Activated naive CD4-positive, alpha-beta T cell treated with anti-CD3 and anti-CD28 coated beads, Interleukin-2, amount 10 ng/mL, durations not matched to agents 7 days and 5 days (primary cell): Measurements from ENCODE around the gene NOTCH2.

Experiments used
- CTCF ChIA-PET: fragments of 350-600 bp; sonication (Branson Sonifier 250); formaldehyde crosslinking; loops from one replicate; lab custom pipeline; 2021; ENCODE audit warnings: antibody characterized with exemption; lab: Charles Lee
- DNase-seq: peaks from one replicate; pipeline ENCODE4 v3.0.0-alpha.2; 2020
- H3K27ac Mint-ChIP-seq: one replicate; pipeline ENCODE4 v1.8.0; 2021; ENCODE audit warnings: mild to moderate bottlenecking, moderate library complexity, mixed read lengths
- H3K27me3 Mint-ChIP-seq: one replicate; pipeline ENCODE4 v1.8.0; 2021; ENCODE audit warnings: mild to moderate bottlenecking, mixed read lengths
- H3K36me3 Mint-ChIP-seq: one replicate; pipeline ENCODE4 v1.8.0; 2021; ENCODE audit warnings: mixed read lengths
- H3K4me1 Mint-ChIP-seq: one replicate; pipeline ENCODE4 v1.8.0; 2021; ENCODE audit warnings: mixed read lengths
- H3K4me3 Mint-ChIP-seq: one replicate; pipeline ENCODE4 v1.8.0; 2021; ENCODE audit warnings: mild to moderate bottlenecking, moderate library complexity, mixed read lengths
- H3K9me3 Mint-ChIP-seq: one replicate; pipeline ENCODE4 v1.8.0; 2021; ENCODE audit warnings: mixed read lengths

NOTCH2 gene

GRCh38 chr1:119974013-119974412 is 95.4 kb downstream of the NOTCH2 start:
- Mint-ChIP-seq H3K9me3 (no peaks in the 10 kb centered on the region), H3K27ac (no peak overlapping the region), H3K27me3 (no peaks in the 10 kb centered on the region), H3K4me3 (no peak overlapping the region), H3K4me1 (peaks cover 9% of the 10 kb centered on the region), H3K36me3 (peaks cover 38% of the 10 kb centered on the region)
- DNase-seq: no peak
- CTCF ChIA-PET: no interaction called here

GRCh38 chr1:119971710-119972570 is 97.5 kb downstream of the NOTCH2 start:
- Mint-ChIP-seq H3K9me3 (no peaks in the 10 kb centered on the region), H3K4me1 (peaks cover 12% of the 10 kb centered on the region), H3K36me3 (peaks cover 39% of the 10 kb centered on the region), H3K27me3 (no peaks in the 10 kb centered on the region), H3K27ac (no peak overlapping the region), H3K4me3 (no peak overlapping the region)
- CTCF ChIA-PET: interaction anchor here (0.6 kb wide), 1 partner anchor 9 kb away, joined by 3 read pairs; no protein-coding TSS in a partner anchor
- DNase-seq: no peak

- Mint-ChIP-seq H3K36me3 (peaks cover 50% of the 10 kb centered on the region), H3K4me3 (no peak overlapping the region), H3K9me3 (no peaks in the 10 kb centered on the region), H3K27ac (peak overlapping the region; percentile 53), H3K27me3 (no peaks in the 10 kb centered on the region), H3K4me1 (peaks cover 14% of the 10 kb centered on the region)
- no peak for DNase-seq
- CTCF ChIA-PET: interaction anchor here (0.6 to 2.5 kb wide), 12 partner anchors 9 to 223 kb away, joined by 3 to 14 read pairs (median 8); no protein-coding TSS in a partner anchor
Measured at GRCh38 chr1:119968601-119969000, 100.9 kb downstream of the NOTCH2 start.

GRCh38 chr1:119968068-119968492 is 101.4 kb downstream of the NOTCH2 start:
- H3K9me3 Mint-ChIP-seq: no peaks in the 10 kb centered on the region
- CTCF ChIA-PET: interaction anchor here (0.6 to 2.5 kb wide), 13 partner anchors 9 to 222 kb away, joined by 3 to 14 read pairs (median 6); no protein-coding TSS in a partner anchor
- peak overlapping the region; percentile 64 for H3K27ac Mint-ChIP-seq
- peaks cover 14% of the 10 kb centered on the region for H3K4me1 Mint-ChIP-seq
- H3K27me3 Mint-ChIP-seq: no peaks in the 10 kb centered on the region
- no peak overlapping the region for H3K4me3 Mint-ChIP-seq
- H3K36me3 Mint-ChIP-seq: peaks cover 48% of the 10 kb centered on the region
- DNase-seq: peak; percentile 88

- CTCF ChIA-PET: interaction anchor here (1.0 to 2.5 kb wide), 6 partner anchors 12 to 221 kb away, joined by 3 to 10 read pairs (median 4); no protein-coding TSS in a partner anchor
- H3K27me3 Mint-ChIP-seq: no peaks in the 10 kb centered on the region
Measured at GRCh38 chr1:119966681-119967080, 102.8 kb downstream of the NOTCH2 start.

GRCh38 chr1:119966020-119966419 is 103.4 kb downstream of the NOTCH2 start:
- peaks cover 18% of the 10 kb centered on the region for H3K4me1 Mint-ChIP-seq
- no peaks in the 10 kb centered on the region for H3K9me3 Mint-ChIP-seq
- H3K27me3 Mint-ChIP-seq: no peaks in the 10 kb centered on the region
- DNase-seq: no peak
- H3K4me3 Mint-ChIP-seq: no peak overlapping the region
- CTCF ChIA-PET: interaction anchor here (1.1 to 1.2 kb wide), 2 partner anchors 19 to 96 kb away, joined by 3 to 5 read pairs; no protein-coding TSS in a partner anchor
- H3K36me3 Mint-ChIP-seq: peaks cover 48% of the 10 kb centered on the region
- H3K27ac Mint-ChIP-seq: no peak overlapping the region

More at GRCh38 chr1:119966681-119967080, 102.8 kb downstream of the NOTCH2 start:
- no peak for DNase-seq
- H3K9me3 Mint-ChIP-seq: no peaks in the 10 kb centered on the region
- H3K27ac Mint-ChIP-seq: no peak overlapping the region
- peaks cover 18% of the 10 kb centered on the region for H3K4me1 Mint-ChIP-seq
- no peak overlapping the region for H3K4me3 Mint-ChIP-seq
- H3K36me3 Mint-ChIP-seq: peaks cover 53% of the 10 kb centered on the region

- H3K36me3 Mint-ChIP-seq: peaks cover 45% of the 10 kb centered on the region
- H3K4me3 Mint-ChIP-seq: no peak overlapping the region
- no peaks in the 10 kb centered on the region for H3K27me3 Mint-ChIP-seq
- H3K4me1 Mint-ChIP-seq: peaks cover 18% of the 10 kb centered on the region
- no peak for DNase-seq
- H3K27ac Mint-ChIP-seq: no peak overlapping the region
- CTCF ChIA-PET: interaction anchor here (1.1 to 1.8 kb wide), 3 partner anchors 16 to 78 kb away, joined by 3 to 5 read pairs (median 4); no protein-coding TSS in a partner anchor
- H3K9me3 Mint-ChIP-seq: no peaks in the 10 kb centered on the region
Measured at GRCh38 chr1:119964673-119965363, 104.6 kb downstream of the NOTCH2 start.

GRCh38 chr1:119962296-119962968 is 107.0 kb downstream of the NOTCH2 start:
- peaks cover 22% of the 10 kb centered on the region for H3K4me1 Mint-ChIP-seq
- H3K4me3 Mint-ChIP-seq: no peak overlapping the region
- CTCF ChIA-PET: interaction anchor here (0.7 to 0.9 kb wide), 2 partner anchors 10 to 93 kb away, joined by 3 to 4 read pairs; no protein-coding TSS in a partner anchor
- no peak for DNase-seq
- H3K9me3 Mint-ChIP-seq: no peaks in the 10 kb centered on the region
- no peaks in the 10 kb centered on the region for H3K27me3 Mint-ChIP-seq
- no peak overlapping the region for H3K27ac Mint-ChIP-seq
- peaks cover 49% of the 10 kb centered on the region for H3K36me3 Mint-ChIP-seq

GRCh38 chr1:119960501-119960900 is 109.0 kb downstream of the NOTCH2 start:
- CTCF ChIA-PET: interaction anchor here (2.2 kb wide), 1 partner anchor 8 kb away, joined by 10 read pairs; no protein-coding TSS in a partner anchor
- peaks cover 50% of the 10 kb centered on the region for H3K36me3 Mint-ChIP-seq
- no peak overlapping the region for H3K27ac Mint-ChIP-seq
- H3K4me3 Mint-ChIP-seq: no peak overlapping the region
- DNase-seq: no peak
- H3K27me3 Mint-ChIP-seq: no peaks in the 10 kb centered on the region
- no peaks in the 10 kb centered on the region for H3K9me3 Mint-ChIP-seq
- H3K4me1 Mint-ChIP-seq: peaks cover 29% of the 10 kb centered on the region

- H3K4me1 Mint-ChIP-seq: peaks cover 34% of the 10 kb centered on the region
- no peak for DNase-seq
- H3K36me3 Mint-ChIP-seq: peaks cover 49% of the 10 kb centered on the region
- no peaks in the 10 kb centered on the region for H3K9me3 Mint-ChIP-seq
- H3K27me3 Mint-ChIP-seq: no peaks in the 10 kb centered on the region
- CTCF ChIA-PET: interaction anchor here (2.2 kb wide), 1 partner anchor 9 kb away, joined by 10 read pairs; no protein-coding TSS in a partner anchor
- no peak overlapping the region for H3K27ac Mint-ChIP-seq
- H3K4me3 Mint-ChIP-seq: no peak overlapping the region
Measured at GRCh38 chr1:119959268-119960220, 109.9 kb downstream of the NOTCH2 start.

GRCh38 chr1:119958223-119958622 is 111.2 kb downstream of the NOTCH2 start:
- H3K9me3 Mint-ChIP-seq: no peaks in the 10 kb centered on the region
- CTCF ChIA-PET: interaction anchor here (2.2 kb wide), 1 partner anchor 10 kb away, joined by 10 read pairs; no protein-coding TSS in a partner anchor
- peaks cover 54% of the 10 kb centered on the region for H3K36me3 Mint-ChIP-seq
- no peak overlapping the region for H3K4me3 Mint-ChIP-seq
- DNase-seq: no peak
- H3K27ac Mint-ChIP-seq: no peak overlapping the region
- peaks cover 40% of the 10 kb centered on the region for H3K4me1 Mint-ChIP-seq
- no peaks in the 10 kb centered on the region for H3K27me3 Mint-ChIP-seq

GRCh38 chr1:119956306-119956705 is 113.2 kb downstream of the NOTCH2 start:
- Mint-ChIP-seq H3K4me1 (peaks cover 36% of the 10 kb centered on the region), H3K36me3 (peaks cover 51% of the 10 kb centered on the region), H3K27ac (peak overlapping the region; percentile 19), H3K4me3 (no peak overlapping the region), H3K27me3 (no peaks in the 10 kb centered on the region), H3K9me3 (no peaks in the 10 kb centered on the region)
- DNase-seq: no peak
- CTCF ChIA-PET: no interaction called here
